Aorta (tissue), 5 donors: ENCODE data around the gene PPP6R2. TPM values are rescaled to one million over a fixed set of nuclear protein-coding genes. Genes with fewer than 3 reads are reported as not detected.
"Not testable (repeated sequence)": the region's sequence is repeated elsewhere in the genome, so short reads cannot be mapped to it uniquely, and the experiment has no call there.

Experiments used
- ATAC-seq: fragments of 200-7000 bp; cut with Tn5 transposase; one replicate; pipeline ENCODE4 v1.9.1; 2022; ENCODE audit warnings: moderate library complexity; ENCODE audit not compliant: low FRiP score
- DNase-seq, 2 donors: peaks; one replicate each; pipeline ENCODE4 v3.0.0-alpha.2; 2020
- H3K27ac ChIP-seq, 2 donors: one replicate each; pipeline ENCODE4 v1.5.1; 2013; ENCODE audit warnings: low read length in 2 of 2, mild to moderate bottlenecking in 2 of 2, moderate library complexity in 2 of 2, control low read depth in 1 of 2, inconsistent platforms in 1 of 2, low read depth in 1 of 2
- H3K27me3 ChIP-seq, 2 donors: one replicate each; pipeline ENCODE4 v1.6.1; 2013; ENCODE audit warnings: control low read depth in 1 of 2, low read length in 1 of 2, mild to moderate bottlenecking in 1 of 2, moderate library complexity in 1 of 2; ENCODE audit not compliant: insufficient read depth in 2 of 2, control insufficient read depth in 1 of 2
- H3K36me3 ChIP-seq, 2 donors: one replicate each; pipeline ENCODE4 v1.6.1; 2013; ENCODE audit warnings: control low read depth in 1 of 2, low read length in 1 of 2, mild to moderate bottlenecking in 1 of 2; ENCODE audit not compliant: insufficient read depth in 2 of 2, control insufficient read depth in 1 of 2
- H3K4me1 ChIP-seq, 2 donors: one replicate each; pipeline ENCODE4 v1.6.1; 2013; ENCODE audit warnings: low read length in 2 of 2, control low read depth in 1 of 2, mild to moderate bottlenecking in 1 of 2, moderate library complexity in 1 of 2; ENCODE audit not compliant: insufficient read depth in 2 of 2, control insufficient read depth in 1 of 2
- H3K4me3 ChIP-seq, 2 donors: one replicate each; pipeline ENCODE4 v1.5.1; 2013; ENCODE audit warnings: low read length in 2 of 2, control low read depth in 1 of 2, mild to moderate bottlenecking in 1 of 2
- H3K9me3 ChIP-seq: one replicate; pipeline ENCODE4 v1.6.1; 2013; ENCODE audit warnings: mild to moderate bottlenecking, low read length; ENCODE audit not compliant: control insufficient read depth
- WGBS, 2 donors: extraction: QIAGEN DNeasy Blood & Tissue Kit; methylation state at CpG; one replicate each; pipeline ENCODE4 v1.1.7; 2013; 5-methylcytosine and 5-hydroxymethylcytosine counted together
- intact Hi-C, 2 donors: fragments of 100-400 bp; cut with DNase I; formaldehyde crosslinking; loops; one replicate each; pipeline versions ENCODE4 v1.14.2 to v1.15.0; 2022
- polyA plus RNA-seq, 2 donors: library from polyadenylated mRNA; stranded (reverse); fragments of 200-250 nt; gene quantifications; one replicate each; pipeline ENCODE4 v1.2.3, GENCODE V29; 2013
- total RNA-seq, 2 donors: library from RNA; stranded (reverse); fragmentation: NEBNext Ultra II Directional; extraction: Animal tissue kit (Norgen Biotek cat#: 25700); gene quantifications; one replicate each; pipeline ENCODE4 v1.2.1, GENCODE V29; 2021
- donor health status: healthy with polysubstance abuse.
- donor health status: Bipolar disorder and iron deficiency.
- donor health status: DM: no; HTN: no; CAD: no.
- donor health status: DM: no; HTN: no; CAD: no.
- donor health status: DM: yes; HTN: yes; CAD: no.

PPP6R2 gene
- total and polyA plus RNA-seq, 4 donors: 14.1 to 62.5 (median 46.0) TPM

- no peak overlapping the region for H3K27ac ChIP-seq
- intact Hi-C loops: no loop called here
- 85 to 90% methylated on average over 12 of the region's 12 CpGs for WGBS, 2 donors
- H3K4me1 ChIP-seq: no peaks in the 10 kb centered on the region
- DNase-seq (no peak), ATAC-seq (no peak)
- H3K4me3 ChIP-seq: no peak overlapping the region
- H3K27me3 ChIP-seq: no peaks in the 10 kb centered on the region
- peaks cover 7 to 23% of the 10 kb centered on the region in 2 donors for H3K36me3 ChIP-seq
- H3K9me3 ChIP-seq: no peaks in the 10 kb centered on the region
Measured at GRCh38 chr22:50420581-50420980, 77.5 kb downstream of the PPP6R2 start.

- no peaks in the 10 kb centered on the region for H3K27me3 ChIP-seq
- no peak overlapping the region for H3K4me3 ChIP-seq
- H3K27ac ChIP-seq: no peak overlapping the region
- peaks cover 3 to 21% of the 10 kb centered on the region in 2 donors for H3K36me3 ChIP-seq
- WGBS, 2 donors: 92 to 94% methylated on average over 14 of the region's 14 CpGs
- DNase-seq (no peak), ATAC-seq (no peak)
- intact Hi-C loops: no loop called here
- H3K9me3 ChIP-seq: no peaks in the 10 kb centered on the region
- no peaks in the 10 kb centered on the region for H3K4me1 ChIP-seq
Measured at GRCh38 chr22:50422046-50422445, 78.9 kb downstream of the PPP6R2 start.

- Histone ChIP-seq H3K27me3 (no peaks in the 10 kb centered on the region), H3K36me3 (peaks cover 3 to 18% of the 10 kb centered on the region in 2 donors), H3K27ac (no peak overlapping the region), H3K9me3 (no peaks in the 10 kb centered on the region), H3K4me3 (no peak overlapping the region), H3K4me1 (no peaks in the 10 kb centered on the region)
- DNase-seq (no peak), ATAC-seq (no peak)
- 92 to 93% methylated on average over 21 of the region's 21 CpGs for WGBS, 2 donors
- intact Hi-C loops: no loop called here
Measured at GRCh38 chr22:50422961-50423815, 80.1 kb downstream of the PPP6R2 start.

DNA sequence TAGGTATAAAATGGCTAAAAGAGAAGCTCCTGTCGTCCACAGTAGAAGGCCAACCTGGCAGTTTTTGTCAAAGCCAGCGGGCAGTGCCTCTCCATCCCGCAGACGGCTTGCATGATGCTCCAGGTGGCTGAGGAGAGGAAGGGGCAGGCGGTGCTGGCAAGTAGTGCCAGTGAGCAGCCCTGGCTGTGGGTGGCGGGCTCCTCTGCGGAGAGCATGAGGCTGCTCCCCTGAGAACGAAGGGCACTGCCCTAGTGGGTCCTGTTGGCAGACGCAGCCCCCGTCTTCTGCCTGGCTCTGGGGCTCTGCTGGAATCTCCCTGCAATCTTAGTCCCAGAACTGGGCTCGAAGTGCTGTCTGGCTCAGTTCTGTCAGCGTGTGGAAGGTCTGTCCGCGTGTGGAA is 80.8 kb downstream of the PPP6R2 start:
- Histone ChIP-seq H3K36me3 (peaks cover 0 to 14% of the 10 kb centered on the region in 2 donors), H3K9me3 (no peaks in the 10 kb centered on the region)

DNA sequence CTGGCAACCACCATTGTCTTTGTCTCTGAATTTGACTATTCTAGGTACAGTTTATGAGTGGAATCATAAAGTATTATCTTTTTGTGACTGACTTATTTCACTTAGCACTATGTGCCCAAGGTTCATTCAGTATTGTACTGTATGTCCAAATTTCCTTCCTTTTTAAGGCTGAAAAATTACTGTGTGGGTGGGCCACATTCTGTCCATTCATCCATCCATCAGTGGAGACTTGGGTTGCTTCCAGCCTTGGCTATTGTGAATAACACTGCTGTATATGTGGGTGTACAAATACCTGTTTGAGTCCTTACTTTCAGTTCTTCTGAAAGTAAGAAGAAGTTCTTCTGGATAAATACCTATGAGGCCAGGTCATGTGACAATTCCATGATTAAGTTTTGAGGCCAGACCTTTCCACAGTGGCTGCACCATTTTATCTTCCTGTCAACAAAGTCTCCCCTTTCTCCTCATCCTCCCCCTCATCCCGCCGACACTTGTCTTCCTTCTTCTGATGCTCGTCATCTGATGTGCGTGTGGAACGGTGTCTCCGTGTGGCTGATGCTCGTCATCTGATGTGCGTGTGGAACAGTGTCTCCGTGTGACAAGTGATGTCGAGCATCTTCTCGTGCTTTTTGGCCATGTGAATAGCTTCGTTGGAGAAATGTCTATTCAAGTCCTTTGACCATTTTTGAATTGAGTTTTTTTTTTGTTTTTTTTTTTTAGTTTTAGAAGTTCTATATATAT is 82.2 kb downstream of the PPP6R2 start:
- DNase-seq (no peak), ATAC-seq (no peak)
- Histone ChIP-seq H3K9me3 (no peaks in the 10 kb centered on the region), H3K4me3 (no peak overlapping the region), H3K27ac (no peak overlapping the region), H3K27me3 (no peaks in the 10 kb centered on the region), H3K36me3 (peaks cover 0 to 14% of the 10 kb centered on the region in 2 donors), H3K4me1 (no peaks in the 10 kb centered on the region)
- WGBS, 2 donors: 92 to 94% methylated on average over 12 of the region's 12 CpGs
- intact Hi-C loops: no loop called here

More for the DNA sequence above, 80.8 kb downstream of the PPP6R2 start:
- no peaks in the 10 kb centered on the region for H3K27me3 ChIP-seq
- no peak overlapping the region for H3K4me3 ChIP-seq
- ATAC-seq (no peak), DNase-seq (no peak)
- intact Hi-C loops: no loop called here
- H3K4me1 ChIP-seq: no peaks in the 10 kb centered on the region
- WGBS, 2 donors: 96% methylated on average over 14 of the region's 14 CpGs
- no peak overlapping the region for H3K27ac ChIP-seq

DNA sequence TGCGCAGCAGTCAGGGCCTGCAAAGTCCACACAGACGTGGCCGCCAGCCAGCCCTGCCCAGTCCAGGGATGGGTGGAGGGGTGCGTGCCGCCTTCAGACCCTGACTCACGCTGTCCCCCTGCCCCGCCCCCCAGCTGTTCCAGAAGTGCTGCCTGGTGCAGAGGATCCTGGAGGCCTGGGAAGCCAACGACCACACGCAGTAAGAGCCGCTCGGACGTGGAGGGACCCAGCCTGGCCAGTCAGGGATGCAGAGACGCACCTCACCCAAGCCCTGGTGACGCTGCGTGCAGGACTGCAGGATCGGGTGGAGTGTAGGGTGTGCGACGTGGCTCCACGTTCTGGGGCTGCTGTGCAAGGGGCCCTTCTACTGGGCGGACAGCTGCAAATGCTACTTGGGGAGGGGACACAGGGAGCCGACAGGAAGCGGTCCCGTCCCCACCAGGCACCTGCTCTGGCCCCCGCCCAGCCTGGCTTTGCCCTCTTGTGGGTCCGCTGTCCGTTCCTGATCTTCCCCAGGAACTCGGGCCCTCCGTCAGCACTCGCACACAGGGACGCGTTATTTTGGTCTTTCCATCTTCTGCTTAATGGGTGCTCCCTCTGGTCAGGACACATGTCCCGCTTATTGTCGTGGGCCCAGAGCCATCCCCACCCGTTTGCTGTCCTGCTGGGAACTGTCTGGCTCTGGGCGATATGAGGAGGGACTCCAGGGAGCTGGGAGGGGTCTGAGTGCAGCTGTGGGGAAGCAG is 89.2 kb downstream of the PPP6R2 start:
- Histone ChIP-seq H3K27ac (no peak overlapping the region), H3K4me3 (no peak overlapping the region), H3K27me3 (no peaks in the 10 kb centered on the region), H3K4me1 (no peaks in the 10 kb centered on the region), H3K9me3 (no peaks in the 10 kb centered on the region), H3K36me3 (peaks cover 0 to 5% of the 10 kb centered on the region in 2 donors)
- DNase-seq (no peak), ATAC-seq (no peak)
- WGBS, 2 donors: 93% methylated on average over 34 to 35 of the region's 35 CpGs
- intact Hi-C loops: no loop called here

GRCh38 chr22:50432877-50433510 is 89.9 kb downstream of the PPP6R2 start:
- H3K36me3 ChIP-seq, H3K9me3 ChIP-seq, H3K4me1 ChIP-seq, H3K4me3 ChIP-seq, H3K27me3 ChIP-seq, DNase-seq, intact Hi-C loops, ATAC-seq, H3K27ac ChIP-seq: not testable (repeated sequence)
- WGBS, 2 donors: 95 to 96% methylated on average over 15 to 24 of the region's 24 CpGs

- 85 to 88% methylated on average over 24 of the region's 24 CpGs for WGBS, 2 donors
Measured at GRCh38 chr22:50434849-50435248, 91.7 kb downstream of the PPP6R2 start.

More at GRCh38 chr22:50434849-50435248, 91.7 kb downstream of the PPP6R2 start:
- DNase-seq (no peak), ATAC-seq (no peak)
- H3K27ac ChIP-seq: no peak overlapping the region
- H3K4me3 ChIP-seq: no peak overlapping the region
- peaks cover 0 to 16% of the 10 kb centered on the region in 2 donors for H3K36me3 ChIP-seq
- H3K4me1 ChIP-seq: no peaks in the 10 kb centered on the region
- H3K9me3 ChIP-seq: no peaks in the 10 kb centered on the region
- no peaks in the 10 kb centered on the region for H3K27me3 ChIP-seq
- intact Hi-C loops: no loop called here
